COLO668 (cell line): Measurements from ENCODE around the gene CCDC102B.

Experiments
- DNase-seq: peaks from one replicate; lab custom pipeline; 2025; ENCODE audit not compliant: unreplicated experiment; lab: John Stamatoyannopoulos, UW

The CCDC102B gene

DNA sequence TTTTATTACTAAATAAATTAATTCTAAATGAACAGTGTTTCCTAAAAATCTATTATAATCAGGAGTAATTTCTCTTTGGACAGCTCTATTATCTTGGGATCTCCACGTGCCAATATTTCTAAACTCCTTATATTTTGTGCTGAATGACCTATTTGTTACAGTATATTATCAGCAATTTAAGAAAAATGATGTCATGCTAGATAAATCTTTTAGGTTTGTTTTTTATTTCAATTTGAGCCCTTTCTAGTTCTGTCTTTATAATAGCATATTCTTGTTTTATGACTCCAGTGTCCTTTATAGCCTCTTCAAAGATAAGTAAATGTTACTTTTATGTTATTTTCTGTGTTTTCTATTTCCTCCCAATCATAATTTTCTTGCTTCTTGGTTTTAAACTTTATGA lies 269.2 kb downstream of the CCDC102B start:
- no peak for DNase-seq

DNA sequence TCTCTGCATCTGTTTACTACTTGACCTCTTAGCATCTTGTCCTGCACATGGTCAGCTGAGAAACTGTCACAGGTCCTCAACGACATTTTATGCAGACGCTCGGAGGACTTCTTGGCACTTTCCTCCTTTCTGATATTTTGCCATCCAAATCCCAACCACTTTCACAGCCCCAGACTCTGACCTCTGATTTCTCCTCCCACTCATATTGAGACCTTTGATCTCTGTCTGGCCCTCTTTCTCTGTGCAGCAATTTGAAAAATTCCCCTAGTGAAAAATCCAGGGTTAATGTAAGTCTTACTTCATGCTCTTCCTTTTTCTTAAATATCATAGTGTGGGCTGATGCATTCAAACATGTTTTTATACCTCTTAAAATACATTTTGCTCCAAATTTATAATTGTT lies 273.8 kb downstream of the CCDC102B start:
- no peak for DNase-seq

GRCh38 chr18:69081846-69082245 lies 284.0 kb downstream of the CCDC102B start:
- DNase-seq: no peak

DNA sequence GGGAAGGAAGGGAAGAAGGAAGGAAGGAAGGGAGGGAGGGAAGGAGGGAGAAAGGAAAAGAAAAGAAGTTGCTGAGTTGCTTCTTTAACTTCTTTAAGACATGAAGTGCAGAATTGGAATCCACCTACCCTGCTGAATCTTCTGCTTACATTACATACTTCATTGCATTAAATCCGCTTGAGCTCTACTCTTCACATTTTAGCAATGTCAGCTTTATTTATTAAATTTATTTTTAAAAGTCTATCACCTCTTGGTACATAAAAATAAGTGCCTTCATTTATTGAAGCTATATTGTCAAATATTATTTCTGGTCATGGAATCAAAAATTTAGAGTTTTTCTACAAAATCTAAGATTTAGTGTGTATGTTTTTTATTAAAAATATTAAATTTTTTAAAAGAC lies 284.6 kb downstream of the CCDC102B start:
- DNase-seq: no peak

DNA sequence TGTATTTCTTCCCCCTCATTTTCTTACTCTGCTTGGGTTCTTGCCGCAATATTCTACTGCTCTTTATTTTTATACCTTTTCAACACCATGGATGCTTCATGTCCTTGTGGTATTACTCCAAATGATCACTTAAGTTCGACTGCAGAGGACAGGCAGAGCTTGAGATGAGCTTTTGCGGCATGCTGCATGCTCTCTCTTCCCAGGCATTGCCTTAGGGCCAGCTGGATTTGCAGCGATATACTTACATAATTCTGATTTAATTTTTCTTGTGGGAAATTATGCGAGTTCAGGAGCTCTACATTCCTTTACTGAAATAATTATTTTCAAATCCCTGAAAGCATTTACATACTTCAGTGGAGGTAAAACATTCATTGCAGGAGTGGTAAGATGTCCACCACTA lies 288.1 kb downstream of the CCDC102B start:
- DNase-seq: no peak

DNA sequence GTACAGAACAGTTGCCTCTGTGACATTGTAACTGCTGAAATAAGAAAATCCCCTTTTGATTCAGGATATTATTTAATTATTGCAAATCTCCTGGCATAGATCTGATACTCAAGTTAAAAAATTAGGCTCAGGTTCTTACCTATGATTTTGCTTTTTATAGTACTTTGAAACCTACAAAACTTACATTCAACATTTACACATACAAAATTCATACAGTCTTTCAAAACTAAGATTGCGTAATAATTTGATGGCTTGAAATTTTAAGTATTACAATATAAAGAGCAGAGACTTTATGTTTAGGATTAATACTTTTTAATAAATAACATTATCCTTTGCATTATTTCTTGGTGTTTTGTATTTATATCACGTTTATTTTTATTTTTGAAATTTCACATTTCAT lies 291.1 kb downstream of the CCDC102B start:
- no peak for DNase-seq

DNA sequence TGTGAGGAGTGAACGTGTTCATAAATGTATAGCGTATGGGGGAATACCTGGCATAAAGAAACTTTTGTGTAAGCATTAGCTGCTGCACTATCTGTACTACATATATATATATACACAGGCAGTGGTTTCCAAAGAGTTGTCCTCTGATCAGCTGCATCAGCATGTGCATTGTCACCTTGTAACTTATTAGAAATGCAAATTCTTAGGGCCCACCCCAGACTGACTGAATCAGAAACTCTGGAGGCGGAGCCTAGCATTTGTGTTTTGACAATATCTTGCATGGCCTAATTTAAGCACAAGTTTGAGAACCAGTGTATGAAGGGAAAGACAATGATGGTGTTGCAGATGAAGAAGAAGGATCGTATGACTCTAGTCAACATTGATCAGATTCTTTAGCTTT lies 299.5 kb downstream of the CCDC102B start:
- DNase-seq: no peak

DNA sequence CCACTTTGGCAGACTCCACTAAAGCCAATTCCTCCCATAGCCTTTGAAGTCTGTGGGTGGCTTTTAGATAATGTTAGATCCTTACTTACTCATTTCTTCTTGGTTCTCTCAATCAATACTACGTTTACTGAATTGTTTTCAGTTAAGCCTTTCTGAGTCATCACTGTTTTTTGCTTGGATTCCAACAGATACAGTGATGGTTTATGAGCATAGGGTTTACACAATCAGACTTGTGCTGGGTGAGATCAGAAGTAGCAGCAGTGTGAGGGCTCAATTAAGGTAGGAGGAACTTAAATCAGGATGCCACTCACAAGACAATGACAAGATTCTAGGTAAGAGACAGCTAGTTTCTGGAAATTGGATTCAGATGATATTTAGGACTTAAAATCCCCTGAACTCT lies 305.1 kb downstream of the CCDC102B start:
- no peak for DNase-seq
